Measurements from ENCODE around the gene NQO2. TPM values are rescaled to one million over a fixed set of nuclear protein-coding genes. Genes with fewer than 3 reads are reported as not detected.

Gene NQO2
- total RNA-seq, 1 experiment from 2014 or later, result 82.9 TPM

GRCh38 chr6:3015144-3015543, 15.4 kb downstream of the NQO2 start (continued):
- no peak for TF ChIP-seq REST (IDR thresholded peaks at IDR 0.05; ENCODE audit: low read depth)
- no peak for TF ChIP-seq POLR2AphosphoS5 (IDR thresholded peaks at IDR 0.05; ENCODE audit: low read depth, low read length)
- TF ChIP-seq ZNF274 (IDR thresholded peaks at IDR 0.05; ENCODE audit: low read depth, low read length), result no peak
- TF ChIP-seq EZH2 (IDR thresholded peaks at IDR 0.05), result no peak
- TF ChIP-seq ELF1 (IDR thresholded peaks at IDR 0.05; ENCODE audit: borderline replicate concordance, low read depth), result no peak
- TF ChIP-seq EGR1 (IDR thresholded peaks at IDR 0.05; ENCODE audit: low read depth), result no peak
- no peak for TF ChIP-seq SIN3A (IDR thresholded peaks at IDR 0.05; ENCODE audit: low read depth)
- TF ChIP-seq ZFX (IDR thresholded peaks at IDR 0.05), result no peak

GRCh38 chr6:3016473-3017280, 17.0 kb downstream of the NQO2 start:
- CTCF ChIA-PET, result interaction anchor here (1.9 kb wide), 1 partner anchor 15 kb away, joined by 5 read pairs; no protein-coding TSS in a partner anchor
- Histone ChIP-seq H3K36me3 (ENCODE audit: control insufficient read depth in 1 of 2, insufficient read depth in 2 of 2, low read length in 2 of 2) (peaks cover 14 to 53% of the 10 kb centered on the region in 2 experiments; a peak in 3 of 4 replicates), H4K20me1 (ENCODE audit: insufficient read depth) (no peaks in the 10 kb centered on the region), H3K9ac (ENCODE audit: low read length) (no peak overlapping the region), H3K9me2 (ENCODE audit: insufficient read depth) (no peaks in the 10 kb centered on the region), H3K9me3 (ENCODE audit: control insufficient read depth in 1 of 2, insufficient read depth in 1 of 2, low read depth in 1 of 2, low read length in 2 of 2) (no peaks in the 10 kb centered on the region), H3K27me3 (ENCODE audit: insufficient read depth, low read length) (no peaks in the 10 kb centered on the region), H3K4me1 (ENCODE audit: control insufficient read depth in 1 of 2, insufficient read depth in 2 of 2, low read length in 2 of 2) (peaks cover 0 to 6% of the 10 kb centered on the region in 2 experiments; a peak in 1 of 4 replicates), H3K27ac (ENCODE audit: low read depth, low read length) (no peak overlapping the region; the same call in 1 of the 2 replicates), H3K79me2 (ENCODE audit: insufficient read depth, low read length) (no peaks in the 10 kb centered on the region), H3K4me2 (ENCODE audit: low read length) (no peak overlapping the region), H3K4me3 (replicated peaks in 1 of 2; ENCODE audit: low read depth in 1 of 2, low read length in 2 of 2) (no peak overlapping the region), H2AFZ (ENCODE audit: low read depth, low read length, poor library complexity, severe bottlenecking) (no peak overlapping the region)
- no TSS peak for BruUV-seq (replicated peaks)
- DNase-seq (ENCODE audit: low read depth, low spot score), result no peak
- RAD21 ChIA-PET (ENCODE audit: low non-redundant PET in 1 of 2, low total read pairs in 2 of 2, uncharacterized antibody in 2 of 2, unreplicated experiment in 2 of 2), result no interaction called here
- intact Hi-C loops (cut with micrococcal nuclease), result no loop called here
- no peak for ATAC-seq
- POLR2A ChIA-PET, result no interaction called here
- TF ChIP-seq SIN3A (IDR thresholded peaks at IDR 0.05; ENCODE audit: low read depth), result no peak
- no peak for TF ChIP-seq POLR2AphosphoS5 (IDR thresholded peaks at IDR 0.05; ENCODE audit: low read depth, low read length)
- TF ChIP-seq SRF (IDR thresholded peaks at IDR 0.05; ENCODE audit: low read depth), result no peak
- no peak for TF ChIP-seq EZH2 (IDR thresholded peaks at IDR 0.05)
- no peak for TF ChIP-seq REST (IDR thresholded peaks at IDR 0.05; ENCODE audit: low read depth)
- TF ChIP-seq ATF3 (IDR thresholded peaks at IDR 0.05), result no peak
- no peak for TF ChIP-seq ZBTB33 (IDR thresholded peaks at IDR 0.05; ENCODE audit: extremely low read depth, insufficient replicate concordance, low read length)
- TF ChIP-seq JUND (IDR thresholded peaks at IDR 0.05), result no peak
- TF ChIP-seq CBX3 (IDR thresholded peaks at IDR 0.05; ENCODE audit: low read depth), result no peak
- TF ChIP-seq EGR1 (IDR thresholded peaks at IDR 0.05; ENCODE audit: low read depth), result no peak
- TF ChIP-seq YY1 (IDR thresholded peaks at IDR 0.05; ENCODE audit: extremely low read depth, insufficient replicate concordance, low read depth, low read length), result no peak
